ENCODE data around the gene GPR15.
"Not testable (repeated sequence)": the region's sequence is repeated elsewhere in the genome, so short reads cannot be mapped to it uniquely, and the experiment has no call there.

GPR15 gene

GRCh38 chr3:98558100-98558827, 26.5 kb downstream of the GPR15 start:
- DNase-seq (ENCODE audit: low spot score), result no peak

GRCh38 chr3:98559769-98560168, 28.0 kb downstream of the GPR15 start:
- DNase-seq (ENCODE audit: low spot score), result not testable (repeated sequence)

GRCh38 chr3:98560911-98561310, 29.1 kb downstream of the GPR15 start:
- no peak for DNase-seq (ENCODE audit: low spot score)

GRCh38 chr3:98561727-98562521, 30.1 kb downstream of the GPR15 start:
- peak; percentile 40 for DNase-seq (ENCODE audit: low spot score)

GRCh38 chr3:98563661-98564281, 32.0 kb downstream of the GPR15 start:
- DNase-seq (ENCODE audit: low spot score), result peak; percentile 77

GRCh38 chr3:98564282-98565005, 32.7 kb downstream of the GPR15 start:
- no peak for DNase-seq (ENCODE audit: low spot score)

GRCh38 chr3:98565237-98565643, 33.5 kb downstream of the GPR15 start:
- DNase-seq (ENCODE audit: low spot score), result no peak

GRCh38 chr3:98565843-98566242, 34.1 kb downstream of the GPR15 start:
- no peak for DNase-seq (ENCODE audit: low spot score)

- no peak for DNase-seq (ENCODE audit: low spot score)
These were observed 36.0 kb downstream of the GPR15 start for GRCh38 chr3:98567666-98568270.

- no peak for DNase-seq (ENCODE audit: low spot score)
These were observed 36.6 kb downstream of the GPR15 start for GRCh38 chr3:98568402-98568801.

GRCh38 chr3:98573181-98573728, 41.5 kb downstream of the GPR15 start:
- peak; percentile 48 for DNase-seq (ENCODE audit: low spot score)

GRCh38 chr3:98574132-98574531, 42.4 kb downstream of the GPR15 start:
- DNase-seq (ENCODE audit: low spot score), result no peak

GRCh38 chr3:98577178-98577895, 45.6 kb downstream of the GPR15 start:
- peak; percentile 72 for DNase-seq (ENCODE audit: low spot score)

- no peak for DNase-seq (ENCODE audit: low spot score)
These were observed 48.9 kb downstream of the GPR15 start for GRCh38 chr3:98580401-98581386.

GRCh38 chr3:98581474-98581873, 49.7 kb downstream of the GPR15 start:
- no peak for DNase-seq (ENCODE audit: low spot score)

- DNase-seq (ENCODE audit: low spot score), result no peak
These were observed 50.3 kb downstream of the GPR15 start for GRCh38 chr3:98582042-98582441.

GRCh38 chr3:98583766-98584165, 52.0 kb downstream of the GPR15 start:
- DNase-seq (ENCODE audit: low spot score), result no peak
